ENCODE data around the gene TMEM63C.

Gene TMEM63C

DNA sequence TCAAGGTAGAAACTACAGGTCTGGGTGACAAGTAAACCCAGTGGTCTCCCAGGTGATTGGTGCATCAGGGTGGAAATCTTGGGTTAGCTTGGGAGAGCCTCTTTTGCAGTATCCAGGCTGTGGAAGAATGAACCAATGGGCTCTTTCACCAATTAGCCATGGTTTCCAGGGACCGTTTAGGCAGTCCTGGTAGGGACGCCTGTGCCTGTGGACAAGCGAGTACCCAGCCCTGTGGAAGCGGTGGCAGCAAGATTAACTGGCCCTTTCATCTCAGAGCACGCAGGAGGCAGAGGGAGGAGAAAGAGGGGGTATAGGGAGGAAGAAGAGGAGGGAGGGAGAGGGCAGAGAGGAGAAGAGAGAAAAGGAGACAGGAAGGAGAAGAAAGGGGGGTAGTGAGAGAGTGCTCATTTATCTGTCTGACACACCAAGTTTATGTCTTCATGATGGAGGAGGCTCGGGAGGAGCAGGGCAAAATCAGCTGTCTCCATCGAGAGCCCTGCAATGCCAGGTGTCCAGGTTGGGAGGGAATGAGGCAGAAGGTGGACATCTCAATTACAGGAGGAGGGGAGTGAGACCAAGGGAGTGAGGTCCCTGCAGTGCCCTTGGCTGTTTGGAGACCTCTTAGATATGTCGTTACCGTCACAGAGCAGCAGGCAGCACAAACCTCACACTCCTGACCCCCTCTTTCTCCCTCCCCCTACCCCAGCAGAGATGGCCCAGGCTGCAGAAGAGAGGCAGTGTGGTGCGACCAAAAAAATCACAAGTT is 35.4 kb upstream of the TMEM63C start:
- H3K4me3 ChIP-seq (replicated peaks; ENCODE audit: low read depth, low read length) = no peak overlapping the region
- TF ChIP-seq, protein P1, sequence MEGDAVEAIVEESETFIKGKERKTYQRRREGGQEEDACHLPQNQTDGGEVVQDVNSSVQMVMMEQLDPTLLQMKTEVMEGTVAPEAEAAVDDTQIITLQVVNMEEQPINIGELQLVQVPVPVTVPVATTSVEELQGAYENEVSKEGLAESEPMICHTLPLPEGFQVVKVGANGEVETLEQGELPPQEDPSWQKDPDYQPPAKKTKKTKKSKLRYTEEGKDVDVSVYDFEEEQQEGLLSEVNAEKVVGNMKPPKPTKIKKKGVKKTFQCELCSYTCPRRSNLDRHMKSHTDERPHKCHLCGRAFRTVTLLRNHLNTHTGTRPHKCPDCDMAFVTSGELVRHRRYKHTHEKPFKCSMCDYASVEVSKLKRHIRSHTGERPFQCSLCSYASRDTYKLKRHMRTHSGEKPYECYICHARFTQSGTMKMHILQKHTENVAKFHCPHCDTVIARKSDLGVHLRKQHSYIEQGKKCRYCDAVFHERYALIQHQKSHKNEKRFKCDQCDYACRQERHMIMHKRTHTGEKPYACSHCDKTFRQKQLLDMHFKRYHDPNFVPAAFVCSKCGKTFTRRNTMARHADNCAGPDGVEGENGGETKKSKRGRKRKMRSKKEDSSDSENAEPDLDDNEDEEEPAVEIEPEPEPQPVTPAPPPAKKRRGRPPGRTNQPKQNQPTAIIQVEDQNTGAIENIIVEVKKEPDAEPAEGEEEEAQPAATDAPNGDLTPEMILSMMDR (IDR thresholded peaks at IDR 0.05; ENCODE audit: low read depth, low read length, missing control alignments) = no peak
- no peak for DNase-seq (ENCODE audit: extremely low read depth, low read depth)

DNA sequence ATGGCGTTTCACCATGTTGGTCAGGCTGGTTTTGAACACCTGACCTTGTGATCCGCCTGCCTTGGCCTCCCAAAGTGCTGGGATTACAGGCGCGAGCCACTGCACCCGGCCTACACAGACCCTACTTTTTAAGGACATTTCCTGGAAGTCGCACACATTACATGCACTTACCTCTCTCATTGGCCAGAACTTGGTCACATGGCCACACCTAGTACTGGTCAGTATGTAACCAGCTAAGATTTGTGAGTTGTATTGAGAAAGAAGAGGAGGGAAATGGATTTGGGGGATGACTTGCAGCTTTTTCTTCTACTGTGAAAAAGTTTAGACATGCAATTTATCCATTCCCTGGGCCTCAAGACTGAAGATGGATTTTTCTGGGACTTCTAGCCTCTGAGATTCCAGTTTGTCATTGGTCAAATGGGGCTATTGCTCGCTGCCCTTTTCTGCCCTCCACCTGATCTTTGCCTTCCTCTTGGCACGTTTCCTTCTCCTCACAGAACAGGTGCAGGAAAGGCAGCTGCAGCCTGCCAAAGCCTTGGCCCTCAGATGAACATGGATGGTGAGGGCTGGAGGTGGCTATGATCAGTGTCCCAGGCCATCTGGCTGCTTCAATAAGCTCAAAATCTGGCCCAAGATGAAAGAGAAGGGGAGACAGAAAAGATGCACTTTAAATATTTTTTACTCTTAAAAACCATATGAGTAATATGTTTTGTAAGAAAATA is 32.9 kb upstream of the TMEM63C start:
- no peak for DNase-seq (ENCODE audit: extremely low read depth, low read depth)
- H3K4me3 ChIP-seq (replicated peaks; ENCODE audit: low read depth, low read length) = no peak overlapping the region
- TF ChIP-seq, protein P1 (IDR thresholded peaks at IDR 0.05; ENCODE audit: low read depth, low read length, missing control alignments) = no peak

DNA sequence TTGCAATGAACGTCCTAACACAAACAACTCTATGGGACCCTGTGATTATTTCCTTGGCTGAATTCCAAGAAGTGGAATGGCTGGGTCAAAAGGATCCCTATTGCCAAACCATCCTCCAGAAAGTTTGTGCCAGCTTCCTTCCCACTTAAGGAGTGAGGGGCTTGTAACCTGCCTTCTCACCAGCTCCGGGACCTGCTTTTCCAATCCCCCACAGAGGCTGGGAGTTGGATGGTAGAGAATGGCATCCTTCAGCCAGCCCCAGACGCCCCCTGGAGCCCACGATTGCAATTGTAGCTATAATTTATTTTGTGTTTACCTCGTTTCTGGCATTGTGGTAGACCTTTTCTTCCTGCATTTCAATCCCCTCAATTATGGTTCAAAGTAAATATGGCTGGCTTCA is 30.4 kb upstream of the TMEM63C start:
- TF ChIP-seq, protein P1 (IDR thresholded peaks at IDR 0.05; ENCODE audit: low read depth, low read length, missing control alignments) = peak; percentile 73
- H3K4me3 ChIP-seq (replicated peaks; ENCODE audit: low read depth, low read length) = no peak overlapping the region
- DNase-seq (ENCODE audit: extremely low read depth, low read depth) = no peak

GRCh38 chr14:77151918-77152588 is 29.5 kb upstream of the TMEM63C start:
- TF ChIP-seq, protein P1 (IDR thresholded peaks at IDR 0.05; ENCODE audit: low read depth, low read length, missing control alignments) = peak; percentile 17
- no peak for DNase-seq (ENCODE audit: extremely low read depth, low read depth)
- no peak overlapping the region for H3K4me3 ChIP-seq (replicated peaks; ENCODE audit: low read depth, low read length)

- no peak overlapping the region for H3K4me3 ChIP-seq (replicated peaks; ENCODE audit: low read depth, low read length)
- DNase-seq (ENCODE audit: extremely low read depth, low read depth) = no peak
- TF ChIP-seq, protein P1 (IDR thresholded peaks at IDR 0.05; ENCODE audit: low read depth, low read length, missing control alignments) = no peak
Observed at GRCh38 chr14:77153802-77154201, 27.8 kb upstream of the TMEM63C start.

- TF ChIP-seq, protein P1 (IDR thresholded peaks at IDR 0.05; ENCODE audit: low read depth, low read length, missing control alignments) = no peak
- DNase-seq (ENCODE audit: extremely low read depth, low read depth) = no peak
- H3K4me3 ChIP-seq (replicated peaks; ENCODE audit: low read depth, low read length) = no peak overlapping the region
Observed at GRCh38 chr14:77154421-77154820, 27.2 kb upstream of the TMEM63C start.

Measured in HFF-Myc (cell line).